ENCODE measurements around the gene PCMT1. TPM values are rescaled to one million over a fixed set of nuclear protein-coding genes. Genes with fewer than 3 reads are reported as not detected.

The PCMT1 gene
- total and polyA plus RNA-seq, 7 donors: 124 to 613 (median 161) TPM

DNA sequence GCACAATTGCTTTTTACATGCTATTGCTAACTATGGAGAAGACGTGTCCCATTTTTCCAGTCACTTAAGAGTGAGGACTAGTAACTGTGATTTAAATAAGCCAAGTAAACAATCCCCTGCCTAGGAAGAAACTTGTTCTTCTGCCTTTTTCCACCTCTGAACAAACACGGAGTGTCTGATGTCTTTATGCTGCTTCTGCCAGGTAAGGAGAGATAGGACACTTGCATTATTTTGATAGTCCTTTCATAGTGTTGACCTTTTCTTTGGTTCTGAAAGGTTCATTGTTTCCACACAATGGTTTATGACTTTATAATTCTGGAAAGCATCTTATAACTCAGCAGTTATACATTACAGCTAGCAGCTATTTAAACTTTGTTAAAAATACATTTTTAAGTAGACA, 106.2 kb downstream of the PCMT1 start:
- TF ChIP-seq, protein P1, sequence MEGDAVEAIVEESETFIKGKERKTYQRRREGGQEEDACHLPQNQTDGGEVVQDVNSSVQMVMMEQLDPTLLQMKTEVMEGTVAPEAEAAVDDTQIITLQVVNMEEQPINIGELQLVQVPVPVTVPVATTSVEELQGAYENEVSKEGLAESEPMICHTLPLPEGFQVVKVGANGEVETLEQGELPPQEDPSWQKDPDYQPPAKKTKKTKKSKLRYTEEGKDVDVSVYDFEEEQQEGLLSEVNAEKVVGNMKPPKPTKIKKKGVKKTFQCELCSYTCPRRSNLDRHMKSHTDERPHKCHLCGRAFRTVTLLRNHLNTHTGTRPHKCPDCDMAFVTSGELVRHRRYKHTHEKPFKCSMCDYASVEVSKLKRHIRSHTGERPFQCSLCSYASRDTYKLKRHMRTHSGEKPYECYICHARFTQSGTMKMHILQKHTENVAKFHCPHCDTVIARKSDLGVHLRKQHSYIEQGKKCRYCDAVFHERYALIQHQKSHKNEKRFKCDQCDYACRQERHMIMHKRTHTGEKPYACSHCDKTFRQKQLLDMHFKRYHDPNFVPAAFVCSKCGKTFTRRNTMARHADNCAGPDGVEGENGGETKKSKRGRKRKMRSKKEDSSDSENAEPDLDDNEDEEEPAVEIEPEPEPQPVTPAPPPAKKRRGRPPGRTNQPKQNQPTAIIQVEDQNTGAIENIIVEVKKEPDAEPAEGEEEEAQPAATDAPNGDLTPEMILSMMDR (IDR thresholded peaks at IDR 0.05): no peak
- peak overlapping the region; percentile 68 for H3K27ac ChIP-seq
- ATAC-seq (no peak), DNase-seq (no peak)
- whole genome bisulfite sequencing, 3 donors: 67 to 85% (median 77%) methylated on average over 2 of the region's 2 CpGs
- H3K4me1 ChIP-seq: peaks cover 45% of the 10 kb centered on the region
- H3K4me3 ChIP-seq: no peak overlapping the region
- no peaks in the 10 kb centered on the region for H3K36me3 ChIP-seq (ENCODE audit: insufficient read depth in 1 of 2, low read depth in 1 of 2)
- no peaks in the 10 kb centered on the region for H3K9me3 ChIP-seq
- no peaks in the 10 kb centered on the region for H3K27me3 ChIP-seq (ENCODE audit: insufficient read depth in 3 of 3, low read length in 2 of 3)
- intact Hi-C loops (cut with DNase I): no loop called here

DNA sequence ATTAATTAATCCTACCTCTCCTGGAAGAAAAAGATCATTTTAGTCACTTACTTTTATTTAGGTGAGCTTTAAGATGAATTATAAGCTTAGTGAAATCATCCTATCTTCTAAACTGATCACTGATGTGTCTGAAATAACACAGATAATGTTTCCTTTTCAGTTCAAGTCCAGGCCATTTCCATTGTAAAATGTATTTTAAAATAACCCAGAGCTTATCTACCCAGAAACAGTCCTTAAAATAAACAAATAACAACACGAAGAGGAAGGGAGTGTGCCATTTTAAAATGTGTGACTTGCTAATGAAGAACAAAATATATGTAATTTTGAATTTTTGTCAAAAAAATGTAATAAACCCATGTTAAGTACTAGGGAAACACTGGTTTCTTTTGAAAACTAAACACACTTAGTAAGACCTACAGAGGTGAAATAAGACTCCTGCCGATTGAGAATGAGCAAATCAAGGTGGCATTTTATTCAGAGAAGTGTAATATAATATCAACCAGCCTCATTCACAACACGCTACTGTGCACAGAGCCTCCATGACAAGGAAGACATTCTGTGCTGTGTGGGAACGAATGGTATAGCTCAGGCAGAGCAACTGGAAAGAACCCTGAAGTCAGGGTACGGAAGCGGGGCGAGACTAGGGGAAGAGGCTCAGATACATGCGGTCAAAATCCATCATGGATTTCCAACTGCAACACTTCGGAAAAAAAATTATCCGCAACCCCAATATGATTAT, 106.9 kb downstream of the PCMT1 start:
- H3K4me1 ChIP-seq: peaks cover 46% of the 10 kb centered on the region
- H3K27me3 ChIP-seq (ENCODE audit: insufficient read depth in 3 of 3, low read length in 2 of 3): no peaks in the 10 kb centered on the region
- ATAC-seq (peak; percentile 41 to 55 (median 46)), DNase-seq (no peak)
- no peaks in the 10 kb centered on the region for H3K9me3 ChIP-seq
- peak overlapping the region; percentile 68 for H3K27ac ChIP-seq
- no peak overlapping the region for H3K4me3 ChIP-seq
- no peaks in the 10 kb centered on the region for H3K36me3 ChIP-seq (ENCODE audit: insufficient read depth in 1 of 2, low read depth in 1 of 2)
- TF ChIP-seq, protein P1 (IDR thresholded peaks at IDR 0.05): no peak
- 64% methylated on average over 10 of the region's 10 CpGs for WGBS, 3 donors
- intact Hi-C loops (cut with DNase I): no loop called here

DNA sequence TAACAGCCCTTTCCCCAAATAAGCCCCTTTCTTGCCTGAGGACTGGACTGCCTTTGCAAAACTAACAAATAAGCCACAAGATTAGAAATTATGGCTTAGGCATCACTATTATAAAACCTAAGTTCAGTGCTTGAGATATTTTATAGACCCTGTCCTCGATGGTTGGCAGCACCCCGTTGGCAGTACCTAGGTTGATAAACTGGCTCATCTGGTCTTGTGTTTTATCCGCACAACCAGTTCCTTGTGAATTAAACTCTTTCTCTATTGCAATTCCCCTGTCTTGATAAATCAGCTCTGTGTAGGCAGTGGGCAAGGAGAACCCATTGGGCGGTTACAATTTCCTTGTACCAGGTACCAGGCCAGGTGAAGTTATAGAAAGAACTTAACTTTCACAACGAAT, 108.0 kb downstream of the PCMT1 start:
- DNase-seq (no peak), ATAC-seq (no peak)
- WGBS, 3 donors: 85 to 91% (median 87%) methylated on average over 5 of the region's 5 CpGs
- intact Hi-C loops (cut with DNase I): no loop called here
- H3K4me3 ChIP-seq: no peak overlapping the region
- no peaks in the 10 kb centered on the region for H3K36me3 ChIP-seq (ENCODE audit: insufficient read depth in 1 of 2, low read depth in 1 of 2)
- H3K9me3 ChIP-seq: no peaks in the 10 kb centered on the region
- H3K27ac ChIP-seq: peak overlapping the region; percentile 68
- peaks cover 48% of the 10 kb centered on the region for H3K4me1 ChIP-seq
- no peaks in the 10 kb centered on the region for H3K27me3 ChIP-seq (ENCODE audit: insufficient read depth in 3 of 3, low read length in 2 of 3)
- TF ChIP-seq, protein P1 (IDR thresholded peaks at IDR 0.05): no peak

DNA sequence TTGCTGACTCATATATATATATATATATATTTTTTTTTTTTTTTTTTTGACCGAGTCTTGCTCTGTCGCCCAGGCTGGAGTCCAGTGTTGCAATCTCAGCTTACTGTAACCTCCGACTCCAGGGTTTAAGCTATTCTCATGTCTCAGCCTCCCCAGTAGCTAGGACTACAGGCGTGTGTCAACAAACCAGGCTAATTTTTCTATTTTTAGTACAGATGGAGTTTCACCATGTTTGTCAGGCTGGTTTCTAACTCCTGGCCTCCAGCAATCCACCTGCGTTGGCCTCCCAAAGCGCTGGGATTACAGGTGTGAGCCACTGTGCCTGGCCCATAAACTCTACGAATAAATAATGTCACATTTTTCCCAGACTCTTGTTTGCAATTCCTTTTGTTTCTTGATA, 109.8 kb downstream of the PCMT1 start:
- Histone ChIP-seq H3K9me3 (no peaks in the 10 kb centered on the region), H3K36me3 (ENCODE audit: insufficient read depth in 1 of 2, low read depth in 1 of 2) (no peaks in the 10 kb centered on the region), H3K27me3 (ENCODE audit: insufficient read depth in 3 of 3, low read length in 2 of 3) (no peaks in the 10 kb centered on the region), H3K4me3 (no peak overlapping the region), H3K27ac (peak overlapping the region; percentile 60), H3K4me1 (peaks cover 47% of the 10 kb centered on the region)
- 40 to 48% (median 42%) methylated on average over 7 of the region's 7 CpGs for WGBS, 3 donors
- intact Hi-C loops (cut with DNase I): no loop called here
- TF ChIP-seq, protein P1 (IDR thresholded peaks at IDR 0.05): no peak
- DNase-seq (no peak), ATAC-seq (peak in 2 of 4 donors; percentile 13 to 32)

DNA sequence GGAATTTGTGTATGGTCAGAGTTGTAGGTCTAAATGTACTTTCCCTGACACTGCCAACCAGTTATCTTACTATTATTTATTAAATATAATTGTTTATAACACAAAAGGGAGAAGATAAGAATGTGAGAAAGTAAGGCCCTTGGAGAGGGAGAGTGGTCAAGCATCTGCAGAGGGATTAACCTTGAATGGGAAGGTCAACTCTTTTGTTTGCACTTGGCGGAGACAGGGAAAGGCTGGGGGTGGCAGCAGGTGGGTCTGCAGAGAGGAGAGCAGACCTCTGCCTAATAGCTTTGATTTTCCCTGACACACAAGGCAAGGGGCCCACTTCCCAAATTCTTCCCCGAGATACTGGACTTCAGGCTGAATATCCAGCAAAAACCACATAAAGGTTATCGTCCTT, 110.4 kb downstream of the PCMT1 start:
- H3K9me3 ChIP-seq: no peaks in the 10 kb centered on the region
- H3K27ac ChIP-seq: peak overlapping the region; percentile 60
- no peak for DNase-seq
- TF ChIP-seq, protein P1 (IDR thresholded peaks at IDR 0.05): no peak
- ATAC-seq: no peak
- 93 to 100% (median 95%) methylated on average over 3 of the region's 3 CpGs for WGBS, 3 donors
- intact Hi-C loops (cut with DNase I): loop anchor here in 1 of 2 donors (2.0 kb wide), 1 partner anchor 15 kb away; no protein-coding TSS in a partner anchor
- H3K36me3 ChIP-seq (ENCODE audit: insufficient read depth in 1 of 2, low read depth in 1 of 2): no peaks in the 10 kb centered on the region
- H3K4me1 ChIP-seq: peaks cover 47% of the 10 kb centered on the region
- no peak overlapping the region for H3K4me3 ChIP-seq
- H3K27me3 ChIP-seq (ENCODE audit: insufficient read depth in 3 of 3, low read length in 2 of 3): no peaks in the 10 kb centered on the region
